Limb (tissue), 2 donors: Measurements from ENCODE around the gene POLD1.

ENCODE experiments used
- DNase-seq, 2 donors: peaks; one replicate each; pipeline ENCODE4 v3.0.0-alpha.2; 2016; ENCODE audit errors: extremely low spot score in 2 of 2

Gene POLD1

DNA sequence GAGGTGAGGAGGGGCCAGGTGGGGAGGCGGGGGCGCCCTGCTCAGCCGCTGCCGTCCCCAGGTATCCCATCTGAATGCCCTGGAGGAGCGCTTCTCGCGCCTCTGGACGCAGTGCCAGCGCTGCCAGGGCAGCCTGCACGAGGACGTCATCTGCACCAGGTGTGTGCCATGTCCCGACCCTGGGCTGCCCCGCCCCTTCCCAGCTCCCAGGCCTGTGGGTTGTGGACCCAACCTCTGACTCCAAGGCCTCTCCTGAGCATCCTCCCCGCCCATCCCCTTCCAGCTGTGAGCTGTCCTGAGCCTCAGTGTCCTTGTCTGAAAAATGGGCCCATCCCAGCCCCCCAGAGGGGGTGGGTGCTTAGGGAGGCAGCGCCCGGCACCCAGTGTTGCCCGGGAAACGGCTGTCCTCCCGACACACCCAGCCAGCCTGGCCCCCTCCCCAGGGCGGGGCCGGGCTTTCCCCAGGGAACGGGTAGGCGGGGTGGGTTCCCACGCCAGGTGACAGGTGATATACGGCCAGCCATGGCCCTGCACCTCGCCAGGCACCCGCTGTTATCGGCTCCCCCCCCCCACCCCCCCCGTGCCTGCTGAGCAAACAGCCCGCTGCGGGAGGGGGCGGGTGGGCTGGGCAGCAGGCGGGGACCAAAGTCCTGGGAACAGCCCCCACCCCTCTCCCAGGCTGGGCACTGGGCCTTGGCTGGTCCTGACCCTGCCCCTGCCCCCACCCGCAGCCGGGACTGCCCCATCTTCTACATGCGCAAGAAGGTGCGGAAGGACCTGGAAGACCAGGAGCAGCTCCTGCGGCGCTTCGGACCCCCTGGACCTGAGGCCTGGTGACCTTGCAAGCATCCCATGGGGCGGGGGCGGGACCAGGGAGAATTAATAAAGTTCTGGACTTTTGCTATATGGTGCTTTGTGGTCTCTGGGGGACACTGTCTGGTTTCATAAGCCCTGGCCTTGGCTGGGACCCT lies 33.2 kb downstream of the POLD1 start:
- DNase-seq = no peak

DNA sequence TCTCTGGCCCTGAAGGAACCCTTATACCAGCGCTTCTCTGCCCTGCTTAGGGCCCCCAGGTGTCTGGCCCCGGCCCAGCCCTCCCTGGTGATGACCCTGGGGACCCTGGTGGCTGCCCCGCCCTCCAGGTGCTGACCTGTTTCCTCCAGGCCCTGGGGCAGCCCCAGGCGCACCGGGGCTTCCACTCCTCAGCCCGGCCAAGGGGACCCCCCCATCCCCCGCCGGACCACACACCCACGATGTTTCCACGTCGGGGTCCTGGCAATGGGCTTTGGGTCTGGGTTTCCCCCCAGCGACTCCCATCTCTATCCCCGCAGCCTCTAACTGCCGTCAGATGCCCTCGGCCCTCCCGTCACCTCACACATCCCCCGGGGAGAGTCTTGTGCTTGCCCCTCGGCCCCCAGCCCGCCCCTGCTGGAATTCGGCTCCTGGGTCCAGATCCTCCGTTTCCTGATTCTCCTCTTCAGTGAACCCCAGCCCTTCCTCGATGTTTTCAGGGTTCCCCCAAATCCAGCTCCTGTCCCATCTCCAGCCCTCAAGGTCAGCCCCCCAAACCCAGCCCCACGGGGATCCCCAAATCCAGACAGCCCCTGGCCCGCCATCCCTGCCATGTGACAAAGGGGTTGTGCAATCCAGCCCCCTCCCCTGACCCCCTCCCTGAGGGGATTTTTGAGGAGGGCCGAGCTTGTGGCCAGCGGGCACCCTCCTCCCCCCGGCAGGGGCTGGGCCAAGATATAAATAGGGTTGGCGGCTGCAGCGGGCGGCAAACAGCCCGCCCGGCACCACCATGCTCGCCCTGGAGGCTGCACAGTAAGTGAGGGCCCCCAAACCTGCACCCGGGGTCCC lies 34.3 kb downstream of the POLD1 start, which contains the start of gene SPIB:
Gene SPIB (plus strand): TSS at position 763 of the 846 bp plus-strand sequence. CDS start 25 bp downstream, at position 788.
- no peak for DNase-seq

GRCh38 chr19:50419022-50419579 lies 35.0 kb downstream of the POLD1 start:
- no peak for DNase-seq

- DNase-seq = no peak
Measured at GRCh38 chr19:50419580-50420035, 35.5 kb downstream of the POLD1 start.

DNA sequence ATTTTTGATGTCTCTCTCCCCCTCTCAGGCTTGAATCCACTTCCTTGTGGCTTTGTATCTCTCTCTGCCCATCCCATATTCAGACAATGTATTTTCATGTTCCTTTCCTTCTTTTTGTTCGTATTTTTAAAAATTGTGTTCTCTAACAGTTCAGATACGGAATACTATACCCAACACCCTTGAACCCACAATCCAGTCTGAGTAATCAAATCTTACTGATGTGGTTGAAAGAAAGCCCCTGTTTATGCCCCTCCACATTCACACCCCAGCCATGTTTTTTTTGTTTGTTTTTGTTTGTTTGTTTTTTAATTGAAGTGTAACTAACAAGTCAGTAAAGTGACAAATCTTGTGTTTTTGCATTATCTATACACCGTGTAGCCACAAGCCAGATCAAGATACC lies 36.0 kb downstream of the POLD1 start:
- no peak for DNase-seq

DNA sequence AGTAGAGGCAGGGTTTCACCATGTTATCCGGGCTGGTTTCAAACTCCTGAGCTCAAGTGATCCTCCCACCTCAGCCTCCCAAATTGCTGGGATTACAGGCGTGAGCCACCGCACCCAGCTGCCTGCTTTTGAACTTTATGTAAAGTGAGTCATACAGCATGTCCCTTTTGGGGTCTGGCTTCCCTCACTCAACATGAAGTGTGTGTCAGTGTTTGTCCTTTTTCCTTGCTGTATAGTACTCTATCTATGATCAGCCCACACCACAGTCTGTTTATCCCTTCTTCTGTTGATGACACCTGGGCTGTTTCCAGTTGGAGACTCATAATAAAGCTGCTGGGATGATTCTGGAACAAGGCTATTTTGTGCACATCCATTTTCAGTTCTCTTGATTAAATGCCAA lies 36.7 kb downstream of the POLD1 start:
- no peak for DNase-seq

- no peak for DNase-seq
Measured at GRCh38 chr19:50422397-50423278, 38.5 kb downstream of the POLD1 start.

DNA sequence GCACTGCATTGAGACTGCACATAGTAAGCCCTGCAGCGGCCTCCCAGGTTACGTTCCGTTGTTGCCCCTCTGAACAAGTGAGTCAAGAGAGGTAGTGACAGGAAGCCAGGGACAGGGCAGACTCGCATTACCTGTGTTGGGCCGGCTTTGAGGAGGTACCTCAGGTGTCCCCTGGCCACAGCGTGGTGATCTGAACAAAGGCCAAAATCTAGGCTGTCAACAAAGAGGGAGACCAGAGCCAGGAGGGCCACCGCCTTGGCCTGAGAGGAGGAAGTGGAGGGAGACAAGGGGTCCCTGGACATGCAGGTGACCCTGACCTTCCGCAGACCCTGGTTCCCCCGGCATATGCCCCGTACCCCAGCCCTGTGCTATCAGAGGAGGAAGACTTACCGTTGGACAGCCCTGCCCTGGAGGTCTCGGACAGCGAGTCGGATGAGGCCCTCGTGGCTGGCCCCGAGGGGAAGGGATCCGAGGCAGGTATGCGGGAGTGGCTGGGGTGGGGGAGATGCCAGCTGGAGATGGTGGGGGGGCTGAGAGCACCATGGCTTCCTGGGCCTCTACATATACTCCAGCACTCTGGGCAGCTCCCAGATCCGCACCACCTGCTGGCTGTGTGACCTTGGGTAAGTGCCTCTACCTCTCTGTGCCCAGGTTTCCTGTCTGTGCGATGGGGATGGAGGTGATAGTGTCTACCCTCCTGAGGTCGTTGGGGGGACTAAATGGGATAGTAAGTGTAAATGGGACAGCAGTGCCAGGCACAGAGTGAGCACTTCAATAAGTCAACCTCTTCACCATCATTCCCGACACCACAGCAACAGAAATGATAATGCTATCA lies 39.3 kb downstream of the POLD1 start:
- DNase-seq = no peak

DNA sequence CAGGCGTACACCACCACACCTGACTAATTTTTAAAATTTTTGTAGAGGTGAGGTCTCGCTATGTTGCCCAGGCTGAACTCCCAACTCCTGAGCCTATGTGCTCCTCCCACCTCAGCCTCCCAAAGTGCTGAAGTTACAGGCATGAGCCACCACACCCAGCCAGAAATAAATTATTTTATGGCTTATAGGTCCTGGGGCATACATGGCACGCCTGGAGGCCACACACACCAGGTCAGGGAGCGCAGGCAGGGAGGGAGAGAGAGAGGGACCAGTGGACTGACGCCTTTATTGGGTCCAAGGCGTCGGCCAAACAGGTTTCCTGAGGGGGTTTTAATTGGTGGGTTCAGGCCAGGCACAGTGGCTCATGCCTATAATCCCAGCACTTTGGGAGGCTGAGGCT lies 41.4 kb downstream of the POLD1 start:
- no peak for DNase-seq

- DNase-seq = no peak
Measured at GRCh38 chr19:50427318-50427925, 43.3 kb downstream of the POLD1 start.

GRCh38 chr19:50427997-50428425 lies 43.9 kb downstream of the POLD1 start:
- DNase-seq = peak; percentile 82 to 89

- DNase-seq = no peak
Measured at GRCh38 chr19:50428772-50429463, 44.8 kb downstream of the POLD1 start.

DNA sequence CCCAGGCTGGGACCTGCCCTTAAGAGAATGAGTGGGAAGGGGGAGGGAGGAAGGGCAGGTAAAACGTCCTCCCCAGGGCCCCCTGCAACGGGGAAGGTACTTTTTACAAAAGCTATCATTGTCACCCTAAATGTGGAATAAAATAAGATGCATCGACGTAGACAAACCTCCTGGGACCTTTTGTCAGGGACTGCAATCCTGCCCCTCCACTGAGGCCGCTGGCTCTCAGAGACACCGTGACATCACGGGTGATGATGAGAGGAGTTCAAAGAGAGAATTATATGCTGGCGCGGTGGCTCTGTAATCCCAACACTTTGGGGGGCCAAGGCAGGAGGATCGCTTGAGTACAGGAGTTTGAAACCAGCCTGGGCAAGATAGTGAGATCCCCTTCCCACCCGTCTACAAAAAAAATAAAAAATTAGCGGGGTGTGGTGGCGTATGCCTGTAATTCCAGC lies 46.8 kb downstream of the POLD1 start:
- no peak for DNase-seq

DNA sequence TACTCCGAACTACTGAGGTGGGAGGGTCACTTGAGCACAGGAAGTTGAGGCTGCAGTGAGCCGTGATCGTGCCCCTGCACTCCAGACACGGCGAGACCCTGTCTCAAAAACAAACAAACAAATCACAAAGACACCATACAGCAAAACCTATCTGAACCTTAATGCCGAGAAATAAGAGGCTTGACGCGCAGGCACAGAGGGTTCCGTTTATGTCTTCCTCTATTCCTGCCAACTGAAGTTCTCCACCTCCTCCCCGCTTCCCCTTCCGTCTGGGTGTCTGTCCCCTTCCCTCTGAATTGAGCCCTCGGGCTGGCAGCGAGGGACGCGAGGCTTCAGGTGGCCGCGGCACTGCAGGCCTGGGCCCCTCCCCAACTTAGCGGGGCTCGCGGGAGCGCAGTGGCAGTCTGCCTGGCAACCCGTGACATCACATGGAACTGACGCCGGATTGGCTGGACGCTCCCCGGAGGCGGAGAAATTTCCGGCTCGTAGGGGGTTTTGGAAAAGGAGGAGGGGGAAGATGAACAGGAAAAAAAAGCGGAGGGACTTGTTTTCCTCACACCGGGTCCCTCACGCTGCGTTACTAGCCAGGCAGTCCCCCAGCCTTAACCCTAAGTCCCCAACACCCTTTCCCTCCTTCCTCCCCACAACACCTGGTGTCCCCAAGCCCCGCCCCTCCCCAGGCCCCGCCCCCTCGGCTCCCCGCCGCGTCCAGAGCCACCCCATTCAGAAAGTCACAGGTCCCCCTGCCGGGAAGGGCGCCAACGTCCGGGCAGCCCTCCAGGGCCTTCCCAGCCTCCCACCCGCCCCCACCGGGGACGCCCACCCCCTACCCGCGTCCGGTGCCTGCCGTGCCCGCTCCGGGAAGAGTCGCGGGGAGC lies 47.4 kb downstream of the POLD1 start:
- peak; percentile 89 to 96 for DNase-seq

GRCh38 chr19:50432221-50433028 lies 48.3 kb downstream of the POLD1 start, which contains the start of gene MYBPC2:
Gene MYBPC2, plus strand, starts transcription at chr19:50432892. Its CDS starts 62 bp downstream, at chr19:50432954.
- peak; percentile 36 to 82 for DNase-seq
